H1 (cell line): ENCODE measurements around the gene PPP1R3F. TPM values are rescaled to one million over a fixed set of nuclear protein-coding genes. Genes with fewer than 3 reads are reported as not detected.

Experiments
- CBX8 ChIP-seq: fragments of 300-800, 300-1000 bp; sonication (generic); IDR thresholded peaks from 2 replicates; pipeline ENCODE4 v1.7.1; 2016; ENCODE audit warnings: low read depth, low read length, borderline replicate concordance
- EGR1 ChIP-seq: IDR thresholded peaks from 2 replicates; pipeline ENCODE4 v1.6.1; 2011; ENCODE audit warnings: low read depth, low read length, borderline replicate concordance
- FOSL1 ChIP-seq: IDR thresholded peaks from 2 replicates; pipeline ENCODE4 v1.6.1; 2011; ENCODE audit warnings: mild to moderate bottlenecking, low read depth, low read length, moderate library complexity; ENCODE audit not compliant: insufficient read depth
- TCF12 ChIP-seq: IDR thresholded peaks from 2 replicates; pipeline ENCODE4 v1.6.1; 2011; ENCODE audit warnings: low read depth, mild to moderate bottlenecking, low read length
- USF2 ChIP-seq: IDR thresholded peaks from 2 replicates; pipeline ENCODE4 v1.6.1; 2011; ENCODE audit warnings: low read length, improper control_type of control experiment
- polyA plus RNA-seq, 7 experiments: library from polyadenylated mRNA; depleted of rRNA in 3 of 7; stranded (reverse) in 5 of 7; unstranded in 2 of 7; fragments of >200 nt in 5 of 7; fragments of 200-250 nt in 2 of 7; gene quantifications; 1 replicate in 5 of 7; 2 replicates in 1 of 7; 4 replicates in 1 of 7; pipeline versions ENCODE4 v1.2.1 to v1.2.3, GENCODE V29; 2011 to 2013; ENCODE audit warnings: missing spikeins in 2 of 7, mixed read lengths in 2 of 7
- total RNA-seq: library from RNA; stranded (reverse); fragmentation: NEBNext Ultra II Directional; extraction: Animal tissue kit (Norgen Biotek cat#: 25700); gene quantifications from 2 replicates; pipeline ENCODE4 v1.2.1, GENCODE V29; 2021
- TF ChIP-seq, protein P1 (sequence below): fragments of 300-600 bp; sonication (generic); IDR thresholded peaks from 2 replicates; pipeline ENCODE4 v1.7.1; 2012; ENCODE audit warnings: low read length, moderate library complexity, mild to moderate bottlenecking, inconsistent platforms; ENCODE audit not compliant: insufficient replicate concordance

PPP1R3F gene
- total and polyA plus RNA-seq, 2 of the 8 experiments (the other 6 are each of a cell fraction or from before 2014, with no cell fraction given), result 5.1 to 6.8 TPM

DNA sequence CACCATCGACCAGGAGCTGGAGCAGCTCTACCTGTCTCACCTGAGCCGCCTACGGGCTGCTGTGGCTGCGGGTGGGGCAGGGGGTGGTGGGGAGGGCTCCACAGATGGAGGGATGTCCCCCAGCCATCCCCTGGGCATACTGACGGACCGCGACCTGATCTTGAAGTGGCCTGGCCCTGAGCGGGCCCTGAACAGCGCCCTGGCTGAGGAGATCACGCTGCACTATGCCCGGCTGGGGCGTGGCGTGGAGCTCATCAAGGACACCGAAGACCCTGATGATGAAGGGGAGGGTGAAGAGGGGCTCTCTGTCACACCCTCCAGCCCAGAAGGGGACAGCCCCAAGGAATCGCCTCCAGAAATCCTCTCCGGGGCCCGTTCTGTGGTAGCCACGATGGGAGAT is 16.5 kb downstream of the PPP1R3F start (continued):
- TF ChIP-seq, protein P1, sequence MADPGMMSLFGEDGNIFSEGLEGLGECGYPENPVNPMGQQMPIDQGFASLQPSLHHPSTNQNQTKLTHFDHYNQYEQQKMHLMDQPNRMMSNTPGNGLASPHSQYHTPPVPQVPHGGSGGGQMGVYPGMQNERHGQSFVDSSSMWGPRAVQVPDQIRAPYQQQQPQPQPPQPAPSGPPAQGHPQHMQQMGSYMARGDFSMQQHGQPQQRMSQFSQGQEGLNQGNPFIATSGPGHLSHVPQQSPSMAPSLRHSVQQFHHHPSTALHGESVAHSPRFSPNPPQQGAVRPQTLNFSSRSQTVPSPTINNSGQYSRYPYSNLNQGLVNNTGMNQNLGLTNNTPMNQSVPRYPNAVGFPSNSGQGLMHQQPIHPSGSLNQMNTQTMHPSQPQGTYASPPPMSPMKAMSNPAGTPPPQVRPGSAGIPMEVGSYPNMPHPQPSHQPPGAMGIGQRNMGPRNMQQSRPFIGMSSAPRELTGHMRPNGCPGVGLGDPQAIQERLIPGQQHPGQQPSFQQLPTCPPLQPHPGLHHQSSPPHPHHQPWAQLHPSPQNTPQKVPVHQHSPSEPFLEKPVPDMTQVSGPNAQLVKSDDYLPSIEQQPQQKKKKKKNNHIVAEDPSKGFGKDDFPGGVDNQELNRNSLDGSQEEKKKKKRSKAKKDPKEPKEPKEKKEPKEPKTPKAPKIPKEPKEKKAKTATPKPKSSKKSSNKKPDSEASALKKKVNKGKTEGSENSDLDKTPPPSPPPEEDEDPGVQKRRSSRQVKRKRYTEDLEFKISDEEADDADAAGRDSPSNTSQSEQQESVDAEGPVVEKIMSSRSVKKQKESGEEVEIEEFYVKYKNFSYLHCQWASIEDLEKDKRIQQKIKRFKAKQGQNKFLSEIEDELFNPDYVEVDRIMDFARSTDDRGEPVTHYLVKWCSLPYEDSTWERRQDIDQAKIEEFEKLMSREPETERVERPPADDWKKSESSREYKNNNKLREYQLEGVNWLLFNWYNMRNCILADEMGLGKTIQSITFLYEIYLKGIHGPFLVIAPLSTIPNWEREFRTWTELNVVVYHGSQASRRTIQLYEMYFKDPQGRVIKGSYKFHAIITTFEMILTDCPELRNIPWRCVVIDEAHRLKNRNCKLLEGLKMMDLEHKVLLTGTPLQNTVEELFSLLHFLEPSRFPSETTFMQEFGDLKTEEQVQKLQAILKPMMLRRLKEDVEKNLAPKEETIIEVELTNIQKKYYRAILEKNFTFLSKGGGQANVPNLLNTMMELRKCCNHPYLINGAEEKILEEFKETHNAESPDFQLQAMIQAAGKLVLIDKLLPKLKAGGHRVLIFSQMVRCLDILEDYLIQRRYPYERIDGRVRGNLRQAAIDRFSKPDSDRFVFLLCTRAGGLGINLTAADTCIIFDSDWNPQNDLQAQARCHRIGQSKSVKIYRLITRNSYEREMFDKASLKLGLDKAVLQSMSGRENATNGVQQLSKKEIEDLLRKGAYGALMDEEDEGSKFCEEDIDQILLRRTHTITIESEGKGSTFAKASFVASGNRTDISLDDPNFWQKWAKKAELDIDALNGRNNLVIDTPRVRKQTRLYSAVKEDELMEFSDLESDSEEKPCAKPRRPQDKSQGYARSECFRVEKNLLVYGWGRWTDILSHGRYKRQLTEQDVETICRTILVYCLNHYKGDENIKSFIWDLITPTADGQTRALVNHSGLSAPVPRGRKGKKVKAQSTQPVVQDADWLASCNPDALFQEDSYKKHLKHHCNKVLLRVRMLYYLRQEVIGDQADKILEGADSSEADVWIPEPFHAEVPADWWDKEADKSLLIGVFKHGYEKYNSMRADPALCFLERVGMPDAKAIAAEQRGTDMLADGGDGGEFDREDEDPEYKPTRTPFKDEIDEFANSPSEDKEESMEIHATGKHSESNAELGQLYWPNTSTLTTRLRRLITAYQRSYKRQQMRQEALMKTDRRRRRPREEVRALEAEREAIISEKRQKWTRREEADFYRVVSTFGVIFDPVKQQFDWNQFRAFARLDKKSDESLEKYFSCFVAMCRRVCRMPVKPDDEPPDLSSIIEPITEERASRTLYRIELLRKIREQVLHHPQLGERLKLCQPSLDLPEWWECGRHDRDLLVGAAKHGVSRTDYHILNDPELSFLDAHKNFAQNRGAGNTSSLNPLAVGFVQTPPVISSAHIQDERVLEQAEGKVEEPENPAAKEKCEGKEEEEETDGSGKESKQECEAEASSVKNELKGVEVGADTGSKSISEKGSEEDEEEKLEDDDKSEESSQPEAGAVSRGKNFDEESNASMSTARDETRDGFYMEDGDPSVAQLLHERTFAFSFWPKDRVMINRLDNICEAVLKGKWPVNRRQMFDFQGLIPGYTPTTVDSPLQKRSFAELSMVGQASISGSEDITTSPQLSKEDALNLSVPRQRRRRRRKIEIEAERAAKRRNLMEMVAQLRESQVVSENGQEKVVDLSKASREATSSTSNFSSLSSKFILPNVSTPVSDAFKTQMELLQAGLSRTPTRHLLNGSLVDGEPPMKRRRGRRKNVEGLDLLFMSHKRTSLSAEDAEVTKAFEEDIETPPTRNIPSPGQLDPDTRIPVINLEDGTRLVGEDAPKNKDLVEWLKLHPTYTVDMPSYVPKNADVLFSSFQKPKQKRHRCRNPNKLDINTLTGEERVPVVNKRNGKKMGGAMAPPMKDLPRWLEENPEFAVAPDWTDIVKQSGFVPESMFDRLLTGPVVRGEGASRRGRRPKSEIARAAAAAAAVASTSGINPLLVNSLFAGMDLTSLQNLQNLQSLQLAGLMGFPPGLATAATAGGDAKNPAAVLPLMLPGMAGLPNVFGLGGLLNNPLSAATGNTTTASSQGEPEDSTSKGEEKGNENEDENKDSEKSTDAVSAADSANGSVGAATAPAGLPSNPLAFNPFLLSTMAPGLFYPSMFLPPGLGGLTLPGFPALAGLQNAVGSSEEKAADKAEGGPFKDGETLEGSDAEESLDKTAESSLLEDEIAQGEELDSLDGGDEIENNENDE, result no peak
- TF ChIP-seq CBX8, result no peak
- TF ChIP-seq TCF12, result no peak
- no peak for TF ChIP-seq FOSL1
- no peak for TF ChIP-seq EGR1
- no peak for TF ChIP-seq USF2
